Measurements from ENCODE around the gene OPALIN.

OPALIN gene

DNA sequence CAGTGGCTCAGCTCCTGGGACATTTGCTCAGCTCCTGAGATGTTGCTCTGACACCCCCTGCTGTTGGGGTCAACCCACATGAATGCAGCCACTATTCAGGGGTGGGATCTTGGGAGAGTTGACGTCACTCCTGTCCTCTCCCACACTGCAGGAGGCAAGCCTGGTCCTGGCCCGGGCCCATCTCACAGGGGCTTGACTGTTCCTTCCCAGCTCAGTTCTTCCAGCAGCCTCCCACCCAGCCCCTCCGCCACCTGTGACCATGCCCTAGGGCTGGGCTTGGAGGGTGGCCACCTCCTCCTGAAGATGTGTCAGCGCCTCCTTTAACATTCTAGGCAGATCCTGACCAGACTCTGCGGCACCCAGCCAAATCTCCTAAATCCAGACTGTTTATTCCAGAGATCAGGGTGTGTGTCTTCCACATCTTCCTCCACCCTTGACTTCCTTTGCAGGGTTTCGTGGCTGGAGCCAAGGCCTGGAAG, 19.1 kb upstream of the OPALIN start:
- TF ChIP-seq, protein P1, sequence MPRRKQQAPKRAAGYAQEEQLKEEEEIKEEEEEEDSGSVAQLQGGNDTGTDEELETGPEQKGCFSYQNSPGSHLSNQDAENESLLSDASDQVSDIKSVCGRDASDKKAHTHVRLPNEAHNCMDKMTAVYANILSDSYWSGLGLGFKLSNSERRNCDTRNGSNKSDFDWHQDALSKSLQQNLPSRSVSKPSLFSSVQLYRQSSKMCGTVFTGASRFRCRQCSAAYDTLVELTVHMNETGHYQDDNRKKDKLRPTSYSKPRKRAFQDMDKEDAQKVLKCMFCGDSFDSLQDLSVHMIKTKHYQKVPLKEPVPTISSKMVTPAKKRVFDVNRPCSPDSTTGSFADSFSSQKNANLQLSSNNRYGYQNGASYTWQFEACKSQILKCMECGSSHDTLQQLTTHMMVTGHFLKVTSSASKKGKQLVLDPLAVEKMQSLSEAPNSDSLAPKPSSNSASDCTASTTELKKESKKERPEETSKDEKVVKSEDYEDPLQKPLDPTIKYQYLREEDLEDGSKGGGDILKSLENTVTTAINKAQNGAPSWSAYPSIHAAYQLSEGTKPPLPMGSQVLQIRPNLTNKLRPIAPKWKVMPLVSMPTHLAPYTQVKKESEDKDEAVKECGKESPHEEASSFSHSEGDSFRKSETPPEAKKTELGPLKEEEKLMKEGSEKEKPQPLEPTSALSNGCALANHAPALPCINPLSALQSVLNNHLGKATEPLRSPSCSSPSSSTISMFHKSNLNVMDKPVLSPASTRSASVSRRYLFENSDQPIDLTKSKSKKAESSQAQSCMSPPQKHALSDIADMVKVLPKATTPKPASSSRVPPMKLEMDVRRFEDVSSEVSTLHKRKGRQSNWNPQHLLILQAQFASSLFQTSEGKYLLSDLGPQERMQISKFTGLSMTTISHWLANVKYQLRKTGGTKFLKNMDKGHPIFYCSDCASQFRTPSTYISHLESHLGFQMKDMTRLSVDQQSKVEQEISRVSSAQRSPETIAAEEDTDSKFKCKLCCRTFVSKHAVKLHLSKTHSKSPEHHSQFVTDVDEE (CRISPR knock-in tag; IDR thresholded peaks at IDR 0.05) = no peak
- TF ChIP-seq, protein P2, sequence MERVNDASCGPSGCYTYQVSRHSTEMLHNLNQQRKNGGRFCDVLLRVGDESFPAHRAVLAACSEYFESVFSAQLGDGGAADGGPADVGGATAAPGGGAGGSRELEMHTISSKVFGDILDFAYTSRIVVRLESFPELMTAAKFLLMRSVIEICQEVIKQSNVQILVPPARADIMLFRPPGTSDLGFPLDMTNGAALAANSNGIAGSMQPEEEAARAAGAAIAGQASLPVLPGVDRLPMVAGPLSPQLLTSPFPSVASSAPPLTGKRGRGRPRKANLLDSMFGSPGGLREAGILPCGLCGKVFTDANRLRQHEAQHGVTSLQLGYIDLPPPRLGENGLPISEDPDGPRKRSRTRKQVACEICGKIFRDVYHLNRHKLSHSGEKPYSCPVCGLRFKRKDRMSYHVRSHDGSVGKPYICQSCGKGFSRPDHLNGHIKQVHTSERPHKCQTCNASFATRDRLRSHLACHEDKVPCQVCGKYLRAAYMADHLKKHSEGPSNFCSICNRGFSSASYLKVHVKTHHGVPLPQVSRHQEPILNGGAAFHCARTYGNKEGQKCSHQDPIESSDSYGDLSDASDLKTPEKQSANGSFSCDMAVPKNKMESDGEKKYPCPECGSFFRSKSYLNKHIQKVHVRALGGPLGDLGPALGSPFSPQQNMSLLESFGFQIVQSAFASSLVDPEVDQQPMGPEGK (CRISPR knock-in tag; IDR thresholded peaks at IDR 0.05; ENCODE audit: borderline replicate concordance) = no peak
- TF ChIP-seq TCF4 (CRISPR knock-in tag; IDR thresholded peaks at IDR 0.05; ENCODE audit: borderline replicate concordance) (no peak), TOX (CRISPR knock-in tag; IDR thresholded peaks at IDR 0.05; ENCODE audit: borderline replicate concordance) (no peak), GLIS3 (CRISPR knock-in tag; IDR thresholded peaks at IDR 0.05) (no peak), ESRRG (CRISPR knock-in tag; IDR thresholded peaks at IDR 0.05) (no peak), ZNF565 (CRISPR knock-in tag; conservative IDR thresholded peaks at IDR 0.05; ENCODE audit: low read depth) (no peak), BACH2 (CRISPR knock-in tag; IDR thresholded peaks at IDR 0.05; ENCODE audit: borderline replicate concordance) (no peak), CSDC2 (CRISPR knock-in tag; IDR thresholded peaks at IDR 0.05) (no peak), SNAI2 (CRISPR knock-in tag; IDR thresholded peaks at IDR 0.05) (no peak), PPARA (CRISPR knock-in tag; IDR thresholded peaks at IDR 0.05; ENCODE audit: borderline replicate concordance) (no peak), ZNF8 (CRISPR knock-in tag; IDR thresholded peaks at IDR 0.05) (no peak)
- TF ChIP-seq, protein P3, sequence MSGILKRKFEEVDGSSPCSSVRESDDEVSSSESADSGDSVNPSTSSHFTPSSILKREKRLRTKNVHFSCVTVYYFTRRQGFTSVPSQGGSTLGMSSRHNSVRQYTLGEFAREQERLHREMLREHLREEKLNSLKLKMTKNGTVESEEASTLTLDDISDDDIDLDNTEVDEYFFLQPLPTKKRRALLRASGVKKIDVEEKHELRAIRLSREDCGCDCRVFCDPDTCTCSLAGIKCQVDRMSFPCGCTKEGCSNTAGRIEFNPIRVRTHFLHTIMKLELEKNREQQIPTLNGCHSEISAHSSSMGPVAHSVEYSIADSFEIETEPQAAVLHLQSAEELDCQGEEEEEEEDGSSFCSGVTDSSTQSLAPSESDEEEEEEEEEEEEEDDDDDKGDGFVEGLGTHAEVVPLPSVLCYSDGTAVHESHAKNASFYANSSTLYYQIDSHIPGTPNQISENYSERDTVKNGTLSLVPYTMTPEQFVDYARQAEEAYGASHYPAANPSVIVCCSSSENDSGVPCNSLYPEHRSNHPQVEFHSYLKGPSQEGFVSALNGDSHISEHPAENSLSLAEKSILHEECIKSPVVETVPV (CRISPR knock-in tag; IDR thresholded peaks at IDR 0.05) = no peak
- TF ChIP-seq, protein P4, sequence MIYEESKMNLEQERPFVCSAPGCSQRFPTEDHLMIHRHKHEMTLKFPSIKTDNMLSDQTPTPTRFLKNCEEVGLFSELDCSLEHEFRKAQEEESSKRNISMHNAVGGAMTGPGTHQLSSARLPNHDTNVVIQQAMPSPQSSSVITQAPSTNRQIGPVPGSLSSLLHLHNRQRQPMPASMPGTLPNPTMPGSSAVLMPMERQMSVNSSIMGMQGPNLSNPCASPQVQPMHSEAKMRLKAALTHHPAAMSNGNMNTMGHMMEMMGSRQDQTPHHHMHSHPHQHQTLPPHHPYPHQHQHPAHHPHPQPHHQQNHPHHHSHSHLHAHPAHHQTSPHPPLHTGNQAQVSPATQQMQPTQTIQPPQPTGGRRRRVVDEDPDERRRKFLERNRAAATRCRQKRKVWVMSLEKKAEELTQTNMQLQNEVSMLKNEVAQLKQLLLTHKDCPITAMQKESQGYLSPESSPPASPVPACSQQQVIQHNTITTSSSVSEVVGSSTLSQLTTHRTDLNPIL (CRISPR knock-in tag; IDR thresholded peaks at IDR 0.05; ENCODE audit: low read depth) = no peak
- ATAC-seq = no peak

DNA sequence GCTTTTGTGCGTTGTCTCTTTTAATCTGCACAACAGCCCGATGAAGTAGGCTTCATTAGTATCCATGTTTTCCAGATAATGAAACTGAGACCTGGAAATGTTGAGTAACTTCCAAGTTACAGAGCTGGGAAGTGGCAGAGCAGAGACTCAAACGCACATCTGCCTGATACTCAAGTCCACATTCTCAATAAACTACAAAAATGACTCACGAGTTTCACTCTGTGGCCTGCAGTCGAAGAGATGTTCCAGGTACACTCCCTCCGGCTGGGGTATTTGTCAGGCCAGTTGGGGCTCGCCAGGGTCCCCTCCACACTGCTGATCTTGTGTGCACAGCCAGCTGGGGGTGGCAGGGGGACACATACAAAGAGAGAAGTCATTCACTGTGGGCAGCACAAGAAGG, 17.7 kb upstream of the OPALIN start:
- TF ChIP-seq GLIS3 (CRISPR knock-in tag; IDR thresholded peaks at IDR 0.05) (no peak), TOX (CRISPR knock-in tag; IDR thresholded peaks at IDR 0.05; ENCODE audit: borderline replicate concordance) (no peak), ZFP3 (CRISPR knock-in tag; IDR thresholded peaks at IDR 0.05) (no peak), ZNF70 (CRISPR knock-in tag; IDR thresholded peaks at IDR 0.05) (no peak), ZNF8 (CRISPR knock-in tag; IDR thresholded peaks at IDR 0.05) (no peak), ISL1 (CRISPR knock-in tag; IDR thresholded peaks at IDR 0.05) (no peak), SNAI2 (CRISPR knock-in tag; IDR thresholded peaks at IDR 0.05) (no peak), ZNF565 (CRISPR knock-in tag; conservative IDR thresholded peaks at IDR 0.05; ENCODE audit: low read depth) (no peak), ESRRG (CRISPR knock-in tag; IDR thresholded peaks at IDR 0.05) (no peak), PPARA (CRISPR knock-in tag; IDR thresholded peaks at IDR 0.05; ENCODE audit: borderline replicate concordance) (no peak), ZC3H10 (CRISPR knock-in tag; IDR thresholded peaks at IDR 0.05) (no peak), ARNTL (CRISPR knock-in tag; IDR thresholded peaks at IDR 0.05; ENCODE audit: borderline replicate concordance, low read depth) (no peak), RARB (CRISPR knock-in tag; IDR thresholded peaks at IDR 0.05) (no peak), BACH2 (CRISPR knock-in tag; IDR thresholded peaks at IDR 0.05; ENCODE audit: borderline replicate concordance) (no peak)
- TF ChIP-seq, protein P4 (CRISPR knock-in tag; IDR thresholded peaks at IDR 0.05; ENCODE audit: low read depth) = no peak
- TF ChIP-seq, protein P3 (CRISPR knock-in tag; IDR thresholded peaks at IDR 0.05) = no peak
- TF ChIP-seq, protein P2 (CRISPR knock-in tag; IDR thresholded peaks at IDR 0.05; ENCODE audit: borderline replicate concordance) = no peak
- TF ChIP-seq, protein P1 (CRISPR knock-in tag; IDR thresholded peaks at IDR 0.05) = no peak
- no peak for ATAC-seq
